ENCODE results near the gene ASL. TPM values are rescaled to one million over a fixed set of nuclear protein-coding genes. Genes with fewer than 3 reads are reported as not detected.
A peak's percentile ranks its signal among the peaks of the same experiment; 100 is the strongest.
"Not testable (repeated sequence)": the region's sequence is repeated elsewhere in the genome, so short reads cannot be mapped to it uniquely, and the experiment has no call there.

The ASL gene
- total and polyA plus RNA-seq, 2 experiments from 2014 or later = 54.5 to 81.0 TPM

- Histone ChIP-seq H3K4me1 (ENCODE audit: insufficient read depth) (peaks cover 19% of the 10 kb centered on the region), H3K4me3 (no peak overlapping the region), H3K36me3 (ENCODE audit: low read depth) (peaks cover 13% of the 10 kb centered on the region), H3K79me2 (ENCODE audit: insufficient read depth) (peaks cover 100% of the 10 kb centered on the region), H3F3A (ENCODE audit: insufficient read depth) (peaks cover 25% of the 10 kb centered on the region), H3K27ac (peak overlapping the region; percentile 63), H2AFZ (no peak overlapping the region), H3K9me2 (ENCODE audit: insufficient read depth) (no peaks in the 10 kb centered on the region), H3K4me2 (ENCODE audit: unreplicated experiment) (no peak overlapping the region), H4K20me1 (ENCODE audit: insufficient read depth) (peaks cover 7% of the 10 kb centered on the region; the same call in 1 of the 2 replicates), H3K27me3 (replicated peaks; ENCODE audit: insufficient read depth) (no peaks in the 10 kb centered on the region), H3K9ac (no peak overlapping the region), H3K9me3 (ENCODE audit: low read depth) (no peaks in the 10 kb centered on the region)
- WGBS, 2 experiments (ENCODE audit: low coverage in 1 of 2, low lambda C conversion rate in 2 of 2, missing lambda C conversion rate in 2 of 2) = 21 to 22% methylated on average over 4 of the region's 4 CpGs
- TF ChIP-seq EZH2phosphoT487 (IDR thresholded peaks at IDR 0.05; ENCODE audit: insufficient read depth, low read depth) = no peak
- no peak for TF ChIP-seq EZH2 (IDR thresholded peaks at IDR 0.05; ENCODE audit: insufficient read depth, poor library complexity, severe bottlenecking)
- in situ Hi-C loops (cut with MboI) = loop anchor here (10.0 kb wide), 1 partner anchor 90 kb away; no protein-coding TSS in a partner anchor
- DNase-seq = no peak
Measured at GRCh38 chr7:66125052-66125694, 49.6 kb downstream of the ASL start.

DNA sequence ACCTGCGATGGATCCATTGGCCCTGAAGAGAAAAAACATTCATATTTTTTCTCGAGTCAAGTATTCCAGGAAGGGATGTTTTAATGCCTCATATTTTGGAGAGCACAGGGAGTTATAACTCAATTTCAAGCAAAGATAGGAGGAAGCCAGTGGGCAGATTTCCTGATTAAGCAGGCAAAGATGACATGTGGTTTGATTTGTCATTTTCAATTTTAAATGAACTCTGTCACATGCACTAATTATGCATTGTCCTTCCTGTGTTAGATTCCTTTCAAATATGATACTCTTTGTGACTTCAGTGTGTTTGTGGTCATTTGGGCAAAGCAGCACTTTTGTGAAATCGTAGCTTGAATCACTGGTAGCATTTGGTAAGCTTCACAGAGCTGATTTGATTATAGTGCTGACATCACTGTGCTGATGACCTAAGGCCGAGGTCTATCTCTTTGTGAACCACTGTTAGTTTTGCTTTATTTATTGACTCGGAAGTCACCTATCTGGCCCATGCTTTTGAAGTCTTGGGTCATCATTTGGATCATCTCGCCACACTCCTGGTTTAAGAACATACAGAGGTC, 50.2 kb downstream of the ASL start:
- peak; percentile 56 for DNase-seq
- peak overlapping the region; percentile 63 for H3K27ac ChIP-seq
- H3K4me3 ChIP-seq; H3K9ac ChIP-seq; H3K9me2 ChIP-seq (ENCODE audit: insufficient read depth); H2AFZ ChIP-seq; H4K20me1 ChIP-seq (ENCODE audit: insufficient read depth); H3K9me3 ChIP-seq (ENCODE audit: low read depth); H3K27me3 ChIP-seq (replicated peaks; ENCODE audit: insufficient read depth): not testable (repeated sequence)
- 35 to 36% methylated on average over 6 of the region's 6 CpGs for WGBS, 2 experiments (ENCODE audit: low coverage in 1 of 2, low lambda C conversion rate in 2 of 2, missing lambda C conversion rate in 2 of 2)
- peaks cover 25% of the 10 kb centered on the region for H3F3A ChIP-seq (ENCODE audit: insufficient read depth)
- H3K79me2 ChIP-seq (ENCODE audit: insufficient read depth) = peaks cover 100% of the 10 kb centered on the region
- H3K4me2 ChIP-seq (ENCODE audit: unreplicated experiment) = peak overlapping the region; percentile 11
- H3K36me3 ChIP-seq (ENCODE audit: low read depth) = peaks cover 20% of the 10 kb centered on the region
- in situ Hi-C loops (cut with MboI) = loop anchor here (10.0 kb wide), 1 partner anchor 91 kb away; no protein-coding TSS in a partner anchor
- peaks cover 19% of the 10 kb centered on the region for H3K4me1 ChIP-seq (ENCODE audit: insufficient read depth)

GRCh38 chr7:66127172-66127571, 51.6 kb downstream of the ASL start:
- not testable (repeated sequence) for H3K4me3 ChIP-seq; DNase-seq; H3K9me3 ChIP-seq (ENCODE audit: low read depth); H3K9ac ChIP-seq; H3K27me3 ChIP-seq (replicated peaks; ENCODE audit: insufficient read depth); H3K4me2 ChIP-seq (ENCODE audit: unreplicated experiment); H3K9me2 ChIP-seq (ENCODE audit: insufficient read depth); H3K27ac ChIP-seq; H4K20me1 ChIP-seq (ENCODE audit: insufficient read depth); H2AFZ ChIP-seq
- peaks cover 100% of the 10 kb centered on the region for H3K79me2 ChIP-seq (ENCODE audit: insufficient read depth)
- H3K4me1 ChIP-seq (ENCODE audit: insufficient read depth) = peaks cover 19% of the 10 kb centered on the region
- peaks cover 26% of the 10 kb centered on the region for H3K36me3 ChIP-seq (ENCODE audit: low read depth)
- 83 to 85% methylated on average over 3 of the region's 3 CpGs for WGBS, 2 experiments (ENCODE audit: low coverage in 1 of 2, low lambda C conversion rate in 2 of 2, missing lambda C conversion rate in 2 of 2)
- H3F3A ChIP-seq (ENCODE audit: insufficient read depth) = peaks cover 22% of the 10 kb centered on the region
- in situ Hi-C loops (cut with MboI) = loop anchor here (10.0 kb wide), 1 partner anchor 92 kb away; no protein-coding TSS in a partner anchor

DNA sequence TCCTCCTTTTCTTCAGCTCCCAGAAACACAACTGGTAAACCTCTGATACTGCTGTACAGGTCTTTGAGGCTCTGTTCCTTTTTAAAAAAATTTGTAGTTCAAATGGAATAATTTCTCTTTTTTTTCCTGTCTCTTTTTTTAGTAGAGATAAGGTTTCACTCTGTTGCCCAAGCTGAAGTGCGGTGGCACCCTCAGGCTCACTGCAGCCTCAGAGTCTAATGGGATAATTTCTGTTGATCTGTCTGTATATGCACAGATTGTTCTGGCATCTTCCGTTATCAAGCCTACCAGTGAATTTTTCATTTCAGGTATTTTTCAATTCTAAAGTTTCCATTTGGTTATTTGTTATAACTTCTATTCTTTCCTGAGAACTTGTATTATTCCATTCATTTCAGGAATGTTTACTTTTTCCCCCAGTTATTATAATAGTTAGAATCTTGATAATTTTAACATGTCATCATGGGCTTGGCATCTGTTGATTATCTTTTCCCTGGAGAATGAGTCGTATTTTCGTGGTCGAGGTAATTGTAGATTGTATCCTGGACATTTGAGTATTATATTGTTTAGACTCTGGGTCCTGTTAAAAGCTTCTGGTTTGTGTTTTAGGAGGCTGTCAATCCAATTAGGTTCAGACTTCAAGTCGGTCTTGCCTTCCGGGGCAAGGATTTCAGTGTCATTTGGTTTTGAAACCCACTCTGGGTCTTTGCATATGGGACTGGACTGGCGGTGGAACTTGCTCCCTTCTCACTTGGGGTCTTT, 63.6 kb downstream of the ASL start:
- H3F3A ChIP-seq (ENCODE audit: insufficient read depth) = peaks cover 26% of the 10 kb centered on the region
- in situ Hi-C loops (cut with MboI) = no loop called here
- DNase-seq = peak; percentile 26
- H3K27me3 ChIP-seq (replicated peaks; ENCODE audit: insufficient read depth) = no peaks in the 10 kb centered on the region
- WGBS, 2 experiments (ENCODE audit: low coverage in 1 of 2, low lambda C conversion rate in 2 of 2, missing lambda C conversion rate in 2 of 2) = 45 to 47% methylated on average over 8 of the region's 8 CpGs
- no peaks in the 10 kb centered on the region for H3K9me3 ChIP-seq (ENCODE audit: low read depth)
- TF ChIP-seq EZH2 (IDR thresholded peaks at IDR 0.05; ENCODE audit: insufficient read depth, poor library complexity, severe bottlenecking) (no peak), EZH2phosphoT487 (IDR thresholded peaks at IDR 0.05; ENCODE audit: insufficient read depth, low read depth) (no peak)
- H3K27ac ChIP-seq = peak overlapping the region; percentile 3; the same call in 1 of the 2 replicates
- peaks cover 27% of the 10 kb centered on the region for H3K4me1 ChIP-seq (ENCODE audit: insufficient read depth)
- H4K20me1 ChIP-seq (ENCODE audit: insufficient read depth) = no peaks in the 10 kb centered on the region
- H3K36me3 ChIP-seq (ENCODE audit: low read depth) = peaks cover 34% of the 10 kb centered on the region
- H3K4me3 ChIP-seq = no peak overlapping the region
- H3K9me2 ChIP-seq (ENCODE audit: insufficient read depth) = no peaks in the 10 kb centered on the region
- no peak overlapping the region for H3K9ac ChIP-seq
- H3K79me2 ChIP-seq (ENCODE audit: insufficient read depth) = peaks cover 83% of the 10 kb centered on the region
- H2AFZ ChIP-seq = no peak overlapping the region
- H3K4me2 ChIP-seq (ENCODE audit: unreplicated experiment) = peak overlapping the region; percentile 16

Data from GM23248 (cell line).